GM18520 (cell line): ENCODE data around the gene KREMEN1.
"Not testable (repeated sequence)": the region's sequence is repeated elsewhere in the genome, so short reads cannot be mapped to it uniquely, and the experiment has no call there.

ENCODE experiments used
- ATAC-seq: cut with Tn5 transposase; IDR thresholded peaks from one replicate; pipeline ENCODE4 v1.9.1; 2021; ENCODE audit not compliant: unreplicated experiment

KREMEN1 gene

DNA sequence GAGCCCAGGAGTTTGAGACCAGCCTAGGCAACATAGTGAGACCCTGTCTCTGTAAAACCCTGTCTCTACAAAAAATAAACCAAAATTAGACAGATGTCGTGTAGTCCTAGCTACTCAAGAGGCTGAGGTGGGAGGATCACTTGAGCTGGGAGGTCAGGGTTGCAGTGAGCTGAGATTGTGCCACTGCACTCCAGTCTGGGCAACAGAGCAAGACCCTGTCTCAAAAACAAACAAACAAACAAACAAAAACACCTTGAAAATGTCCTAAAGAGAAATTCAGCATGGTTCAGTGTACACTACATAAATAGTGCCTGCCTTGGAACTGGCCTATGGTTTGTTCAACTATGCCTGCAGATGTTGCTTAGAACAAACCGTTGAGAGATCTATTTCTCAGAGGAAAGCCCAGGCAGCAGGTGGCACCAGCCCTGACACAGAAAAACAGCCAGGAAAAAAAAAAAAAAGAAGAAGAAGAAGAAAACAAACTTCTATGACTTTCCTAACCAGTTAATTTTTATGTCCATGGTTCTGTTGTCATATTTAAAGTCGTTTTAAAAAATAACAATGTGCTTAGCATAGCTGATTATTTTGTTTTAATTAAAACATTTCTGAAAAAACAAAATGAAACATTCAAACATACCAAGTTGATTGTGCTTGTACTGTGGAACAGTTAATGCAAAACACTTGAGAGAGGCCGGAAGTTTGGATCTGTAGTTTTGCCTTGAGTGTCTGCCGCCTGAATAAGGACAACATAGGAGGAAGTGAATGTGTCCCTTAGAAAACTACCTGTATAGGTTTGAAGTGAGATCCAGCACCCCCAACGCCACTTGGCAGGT, 5.4 kb downstream of the KREMEN1 start:
- no peak for ATAC-seq

DNA sequence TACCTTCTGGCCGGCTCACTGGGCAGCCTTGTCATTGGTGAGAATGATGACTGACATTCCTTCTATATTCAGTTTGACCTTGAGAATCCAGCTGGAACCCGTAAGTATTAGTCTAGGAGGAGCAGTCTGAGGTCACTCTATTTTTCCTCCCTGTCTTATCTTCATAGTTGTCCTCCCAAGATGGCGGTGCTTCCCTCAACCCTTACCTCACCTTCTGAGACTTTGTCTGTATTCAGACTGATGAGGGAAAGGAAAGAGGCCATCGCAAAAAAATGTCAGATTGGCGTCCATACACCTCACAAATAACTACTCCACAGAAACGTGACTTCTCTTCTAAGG, 6.0 kb downstream of the KREMEN1 start:
- no peak for ATAC-seq

DNA sequence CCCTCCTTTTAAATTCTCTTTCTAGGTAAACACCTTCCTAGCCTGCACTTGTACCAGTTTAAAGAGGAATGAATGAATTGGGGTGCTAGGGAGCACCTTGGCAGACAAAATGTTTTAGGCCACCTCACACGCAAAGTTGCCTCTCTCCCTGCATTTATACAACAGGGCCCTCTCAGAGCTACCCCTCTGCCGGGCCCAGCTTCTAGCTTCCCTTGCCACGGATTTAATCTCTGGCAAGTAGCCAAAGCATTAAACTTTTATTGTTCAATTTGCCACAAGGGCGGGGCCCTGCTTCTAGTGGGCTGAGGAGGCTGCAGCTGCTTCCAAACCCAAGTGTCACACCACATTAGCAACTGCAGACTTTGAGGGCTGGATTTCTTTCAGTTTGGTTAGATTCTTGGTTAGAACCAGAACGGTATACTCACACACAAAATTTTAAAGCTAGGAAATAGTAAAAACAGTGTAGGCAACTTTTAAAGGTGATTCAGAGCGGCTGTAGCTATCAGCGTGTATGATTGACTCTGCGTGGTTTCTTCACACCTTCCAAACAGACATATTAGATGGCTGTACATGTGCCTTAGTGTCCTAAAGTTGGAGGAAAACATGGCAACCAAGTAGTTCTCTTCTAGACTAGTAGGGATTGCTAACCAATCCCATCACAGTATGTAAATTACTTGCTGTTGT, 6.5 kb downstream of the KREMEN1 start:
- ATAC-seq: no peak

DNA sequence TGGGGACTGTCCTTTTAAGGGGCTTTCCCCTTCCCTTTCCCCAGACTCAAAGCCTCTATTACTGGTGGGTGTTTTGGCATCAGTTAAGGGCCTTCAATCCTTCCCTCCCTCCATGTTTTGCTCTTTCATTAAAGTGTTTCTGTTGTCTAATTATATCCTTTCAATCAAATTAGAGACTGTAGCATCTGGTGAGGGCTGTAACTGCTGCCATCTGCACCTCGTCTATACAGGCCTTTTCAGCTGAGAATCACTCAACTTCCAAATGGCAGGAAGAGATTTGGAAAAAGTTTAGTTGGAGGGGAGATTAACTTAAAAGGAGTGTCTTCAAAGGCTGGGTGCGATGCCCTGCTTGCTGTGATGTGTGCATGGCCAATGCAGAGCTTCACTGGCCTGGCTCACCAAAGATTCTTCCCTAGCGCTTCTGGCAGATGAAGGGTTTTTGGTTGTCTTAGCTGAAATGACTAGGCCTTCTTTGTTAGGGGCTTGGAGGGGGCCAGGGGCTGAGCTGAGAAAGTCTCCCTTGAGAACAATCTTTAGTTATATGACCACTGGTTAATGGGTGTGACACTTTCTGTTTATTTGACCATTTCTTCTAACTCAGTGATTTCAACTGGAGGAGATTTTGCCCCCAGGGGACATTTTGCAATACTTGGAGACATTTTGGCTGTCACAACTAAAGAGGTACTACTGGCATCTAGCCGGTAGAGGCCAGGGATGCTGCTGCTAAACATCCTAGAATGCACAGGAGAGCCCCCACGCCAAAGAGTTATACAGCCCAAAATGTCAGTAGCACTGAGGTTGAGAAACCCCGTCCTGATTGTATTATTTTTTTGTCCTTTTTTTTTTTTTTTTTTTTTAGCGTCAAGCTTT, 7.5 kb downstream of the KREMEN1 start:
- no peak for ATAC-seq

DNA sequence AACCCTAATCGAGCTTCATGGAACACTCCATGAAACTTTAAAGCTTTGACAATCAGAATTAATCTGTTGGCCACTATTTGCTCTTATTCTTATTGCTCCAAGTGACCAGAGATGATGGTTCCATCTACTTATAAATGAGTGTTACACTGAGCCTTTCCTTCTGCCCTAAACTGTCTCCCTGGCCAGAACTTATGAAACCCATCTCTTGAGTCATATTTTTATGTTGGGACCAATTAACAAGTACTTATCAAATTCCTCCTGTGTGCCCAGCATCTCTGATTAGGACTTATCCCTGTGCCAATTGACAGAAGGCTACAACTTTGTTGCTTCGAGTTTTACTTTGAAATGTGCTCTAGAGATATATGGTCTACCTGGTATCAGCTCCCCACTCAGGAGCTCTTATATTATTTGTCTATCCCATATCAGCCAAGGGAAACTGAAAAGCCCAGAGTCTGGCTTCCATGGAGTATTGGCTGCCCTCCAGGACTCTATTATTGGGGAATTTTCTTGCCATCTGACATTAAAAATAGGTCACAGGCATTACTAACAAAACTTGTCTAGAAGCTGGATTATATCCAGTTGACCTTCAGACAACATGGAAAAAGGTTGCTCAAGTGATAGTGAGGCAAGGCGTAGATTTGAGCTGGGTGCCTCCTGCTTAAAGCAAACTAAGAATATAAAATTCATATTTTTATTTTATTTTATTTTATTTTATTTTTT, 8.8 kb downstream of the KREMEN1 start:
- no peak for ATAC-seq

DNA sequence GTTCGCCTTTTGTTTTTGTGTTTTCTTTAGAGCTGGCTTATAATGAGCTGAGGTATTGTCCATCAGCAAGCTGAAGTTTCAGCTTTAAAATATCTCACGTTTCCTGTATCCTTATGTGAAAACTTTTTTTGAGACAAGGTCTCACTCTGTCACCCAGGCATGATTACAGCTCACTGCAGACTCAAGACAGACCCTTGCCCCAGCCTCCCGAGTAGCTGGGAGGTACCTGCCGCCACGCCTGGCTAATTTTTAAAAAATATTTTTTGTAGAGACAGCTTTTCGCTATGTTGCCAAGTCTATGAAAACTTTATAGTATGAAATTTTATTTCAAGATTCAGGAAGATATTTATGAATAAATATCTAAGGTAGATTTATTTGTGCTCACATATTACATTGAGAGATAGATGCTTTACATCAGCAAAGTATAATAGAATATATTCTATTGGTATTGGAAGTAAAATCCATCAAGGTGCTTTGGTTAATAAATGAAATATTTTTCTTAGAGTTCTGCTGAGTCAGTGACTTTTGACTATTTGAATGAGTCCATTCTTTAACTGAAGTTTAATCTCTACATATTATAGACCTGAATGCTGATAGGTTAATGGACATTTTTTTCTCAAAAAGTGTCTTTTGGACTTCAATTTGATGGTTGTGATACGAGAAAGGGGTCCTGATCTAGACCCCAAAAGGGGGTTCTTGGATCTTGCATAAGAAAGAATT, 10.2 kb downstream of the KREMEN1 start:
- no peak for ATAC-seq

DNA sequence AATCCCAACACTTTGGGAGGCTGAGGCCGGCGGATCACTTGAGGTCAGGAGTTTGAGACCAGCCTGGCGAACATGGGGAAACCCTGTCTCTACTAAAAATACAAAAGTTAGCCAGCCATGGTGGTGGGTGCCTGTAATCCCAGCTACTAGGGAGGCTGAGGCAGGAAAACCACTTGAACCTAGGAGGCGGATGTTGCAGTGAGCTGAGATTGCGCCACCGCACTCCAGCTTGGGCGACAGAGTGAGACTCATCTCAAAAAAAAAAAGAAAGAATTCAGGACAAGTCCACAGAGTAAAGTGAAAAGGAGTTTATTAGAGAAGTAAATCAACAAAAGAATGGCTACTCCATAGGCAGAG, 10.7 kb downstream of the KREMEN1 start:
- ATAC-seq: not testable (repeated sequence)

DNA sequence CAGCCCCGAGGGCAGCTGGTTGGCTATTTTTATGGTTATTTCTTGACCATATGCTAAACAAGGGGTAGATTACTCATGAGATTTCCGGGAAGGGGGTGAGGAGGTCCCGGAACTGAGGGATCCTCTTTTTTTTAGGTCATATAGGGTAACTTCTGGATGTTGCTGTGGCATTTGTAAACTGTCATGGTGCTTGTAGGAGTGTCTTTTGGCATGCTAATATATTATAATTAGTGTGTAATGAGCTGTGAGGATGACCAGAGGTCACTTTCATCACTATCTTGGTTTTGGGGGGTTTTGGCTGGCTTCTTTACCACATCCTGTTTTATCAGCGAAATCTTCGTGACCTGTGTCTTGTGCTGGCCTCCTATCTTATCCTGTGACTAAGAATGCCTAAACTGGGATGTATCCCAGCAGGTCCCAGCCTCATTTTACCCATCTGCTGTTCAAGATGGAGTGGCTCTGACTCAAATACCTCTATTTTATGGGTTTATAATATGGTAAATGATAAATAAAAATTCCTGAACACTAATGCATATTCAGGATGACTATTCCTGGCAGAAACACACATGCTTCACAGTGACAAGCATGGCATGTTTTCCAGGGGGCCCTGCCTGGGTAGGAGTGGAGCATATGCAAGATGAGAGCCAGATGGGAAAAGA, 11.2 kb downstream of the KREMEN1 start:
- ATAC-seq: no peak

DNA sequence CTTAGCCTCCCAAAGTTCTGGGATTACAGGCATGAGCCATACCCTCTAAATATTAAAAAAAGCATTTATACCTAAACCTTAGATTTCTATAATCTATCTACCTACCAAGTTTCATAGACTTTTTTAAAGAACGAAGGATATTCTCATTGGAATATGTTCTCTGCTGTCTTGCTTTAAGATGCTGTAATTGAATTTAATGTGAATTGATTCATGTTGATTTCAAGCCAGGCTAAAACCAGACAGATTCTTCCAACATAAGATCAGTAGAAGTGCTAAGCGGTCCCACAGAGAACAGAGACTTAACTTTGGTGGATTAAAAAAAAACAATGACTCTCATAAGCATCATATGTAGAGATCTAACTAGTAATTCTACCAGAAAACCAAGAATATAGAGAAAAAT, 14.2 kb downstream of the KREMEN1 start:
- no peak for ATAC-seq

DNA sequence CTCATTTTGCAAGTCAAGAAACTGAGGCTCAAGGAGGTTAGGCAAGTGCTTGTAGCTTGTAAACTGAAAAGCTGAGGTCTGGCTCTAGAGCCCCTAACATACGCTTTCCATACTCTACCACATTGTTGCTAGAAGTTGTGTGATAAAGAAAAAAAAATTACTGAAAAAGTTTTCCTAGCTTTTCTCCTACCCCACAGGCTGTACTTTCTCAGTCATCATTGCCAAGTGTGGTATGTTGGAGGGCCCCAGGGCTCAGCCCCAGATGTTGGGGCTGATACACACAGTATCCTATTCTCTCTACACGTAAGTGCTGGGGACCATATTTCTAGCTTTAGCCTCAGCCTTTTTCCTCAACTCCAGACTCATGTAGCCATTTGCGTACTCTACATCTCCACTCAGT, 16.0 kb downstream of the KREMEN1 start:
- no peak for ATAC-seq

DNA sequence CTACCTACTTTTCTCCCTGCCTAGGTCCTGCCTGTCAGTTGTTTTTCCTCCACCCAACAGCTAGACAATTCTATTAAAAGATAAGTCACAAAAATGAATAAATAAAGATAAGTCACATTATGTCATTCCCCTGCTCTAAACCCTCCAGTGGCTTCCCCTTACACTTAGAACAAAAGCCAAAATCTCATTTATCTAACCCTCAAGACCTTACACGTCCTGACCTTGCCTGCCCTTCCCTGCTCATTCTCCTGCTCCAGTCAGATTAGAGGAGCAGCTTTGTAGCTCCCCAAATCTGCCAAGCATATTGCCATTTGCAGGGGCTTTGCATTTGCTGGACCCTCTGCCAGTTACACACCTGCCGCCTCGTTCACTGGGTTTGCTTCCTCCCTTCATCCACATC, 16.7 kb downstream of the KREMEN1 start:
- no peak for ATAC-seq

DNA sequence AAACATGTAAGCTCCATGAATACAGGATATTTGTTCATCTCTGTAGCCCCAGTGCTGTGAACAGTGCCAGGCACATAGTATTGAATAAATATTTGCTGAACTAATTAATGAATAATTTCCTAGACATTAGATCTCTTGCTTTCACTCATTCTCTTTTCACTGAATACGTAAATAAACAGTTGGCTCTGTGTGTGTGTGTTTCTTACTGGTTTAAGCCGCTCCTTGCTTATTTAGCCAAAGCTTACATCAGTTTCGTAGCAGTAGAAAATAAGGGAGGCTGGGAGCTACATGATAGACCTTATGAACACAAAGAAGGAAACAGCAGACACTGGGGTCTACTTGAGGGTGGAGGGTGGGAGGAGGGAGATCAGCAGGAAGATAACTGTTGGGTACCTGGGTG, 17.2 kb downstream of the KREMEN1 start:
- ATAC-seq: no peak

DNA sequence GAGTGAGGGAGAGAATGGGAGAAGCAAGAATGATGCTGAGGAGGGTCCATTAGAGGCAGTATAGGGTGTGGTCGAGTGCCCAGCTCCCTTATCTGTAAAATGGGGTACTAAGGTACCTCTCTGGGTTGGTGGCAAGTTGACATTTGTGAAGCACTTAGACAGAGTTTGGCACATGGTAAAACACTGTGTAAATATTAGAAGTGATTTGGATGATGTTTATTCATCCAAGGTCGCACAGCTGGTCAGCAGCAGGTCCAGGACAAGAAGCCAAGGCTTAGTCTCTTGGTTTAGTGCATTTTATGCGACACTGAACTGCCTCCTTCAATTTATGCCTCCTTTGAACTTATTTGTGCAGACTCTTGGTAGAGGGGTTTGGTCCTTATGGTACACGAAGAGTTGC, 19.4 kb downstream of the KREMEN1 start:
- ATAC-seq: no peak

DNA sequence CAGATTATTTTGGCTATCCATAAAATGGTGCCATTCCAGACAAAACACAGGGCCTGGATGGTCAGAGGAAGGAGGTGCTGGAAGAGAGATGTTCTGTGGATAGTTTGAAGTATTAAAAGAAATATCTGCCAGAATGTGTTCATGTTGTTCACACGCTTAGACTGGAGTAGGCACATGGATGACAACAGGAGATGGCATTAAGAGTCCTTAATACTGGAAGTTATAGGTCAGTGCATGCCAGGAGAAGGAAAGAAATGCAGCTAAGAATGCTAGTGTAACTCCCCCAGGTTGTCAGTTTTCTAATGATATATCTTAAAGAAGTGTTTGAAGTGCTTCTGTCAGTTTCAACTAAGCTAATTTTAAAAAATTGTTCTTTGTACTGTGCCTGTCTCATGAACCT, 20.2 kb downstream of the KREMEN1 start:
- no peak for ATAC-seq

DNA sequence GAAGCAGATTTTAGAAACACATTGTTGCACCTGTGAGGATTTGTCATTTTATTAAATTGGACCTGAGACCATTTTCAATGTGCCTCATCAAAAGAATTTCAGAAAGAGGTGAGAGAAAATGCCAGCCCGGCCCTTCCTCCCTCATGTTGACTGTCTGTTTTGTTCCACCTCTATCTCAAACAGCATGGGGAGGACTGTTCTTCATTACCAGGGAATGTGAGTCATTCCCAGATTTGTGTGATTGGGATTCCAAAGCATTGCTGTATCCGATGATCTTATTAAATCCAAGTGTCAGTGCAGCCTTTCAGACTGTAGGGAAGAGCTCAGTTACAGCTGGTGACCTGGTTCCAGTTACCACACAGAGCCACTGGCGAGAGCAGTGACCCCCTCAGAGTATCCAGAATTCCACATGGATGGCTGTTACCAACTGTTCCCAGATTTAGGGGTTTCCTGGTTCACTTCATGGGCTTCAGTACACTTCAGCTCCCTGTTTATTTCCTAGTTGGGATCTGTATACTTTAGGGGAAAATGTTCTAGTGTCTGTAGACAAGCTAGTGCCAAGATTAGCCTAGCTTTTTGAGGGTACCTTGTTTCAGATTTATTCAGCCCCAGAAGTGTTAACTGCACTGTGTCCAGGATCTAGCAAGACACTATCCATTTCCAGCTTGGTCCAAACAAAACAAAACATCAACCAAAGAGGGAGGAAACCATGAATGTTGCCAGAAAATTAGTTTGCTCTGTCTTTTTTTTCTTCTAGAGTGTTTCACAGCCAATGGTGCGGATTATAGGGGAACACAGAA, 20.9 kb downstream of the KREMEN1 start:
- ATAC-seq: no peak

DNA sequence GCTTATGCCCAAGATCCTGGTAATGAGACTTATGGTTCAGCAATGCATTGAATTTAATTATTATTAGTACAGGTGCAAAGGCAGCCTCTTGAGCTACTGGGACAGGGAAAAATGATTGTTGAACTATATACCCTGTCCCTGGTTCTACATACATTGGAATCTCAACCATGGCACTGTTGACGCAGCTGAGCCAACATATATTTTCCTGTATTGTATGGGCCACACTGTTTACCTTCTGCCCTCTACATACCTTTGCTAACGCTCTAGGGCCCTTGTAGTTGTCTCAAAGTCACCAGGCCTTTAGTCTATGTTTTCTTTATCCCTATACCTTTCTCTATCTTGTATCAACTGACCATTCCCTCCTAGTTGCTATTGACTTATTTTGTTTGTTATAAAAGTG, 22.6 kb downstream of the KREMEN1 start:
- no peak for ATAC-seq

DNA sequence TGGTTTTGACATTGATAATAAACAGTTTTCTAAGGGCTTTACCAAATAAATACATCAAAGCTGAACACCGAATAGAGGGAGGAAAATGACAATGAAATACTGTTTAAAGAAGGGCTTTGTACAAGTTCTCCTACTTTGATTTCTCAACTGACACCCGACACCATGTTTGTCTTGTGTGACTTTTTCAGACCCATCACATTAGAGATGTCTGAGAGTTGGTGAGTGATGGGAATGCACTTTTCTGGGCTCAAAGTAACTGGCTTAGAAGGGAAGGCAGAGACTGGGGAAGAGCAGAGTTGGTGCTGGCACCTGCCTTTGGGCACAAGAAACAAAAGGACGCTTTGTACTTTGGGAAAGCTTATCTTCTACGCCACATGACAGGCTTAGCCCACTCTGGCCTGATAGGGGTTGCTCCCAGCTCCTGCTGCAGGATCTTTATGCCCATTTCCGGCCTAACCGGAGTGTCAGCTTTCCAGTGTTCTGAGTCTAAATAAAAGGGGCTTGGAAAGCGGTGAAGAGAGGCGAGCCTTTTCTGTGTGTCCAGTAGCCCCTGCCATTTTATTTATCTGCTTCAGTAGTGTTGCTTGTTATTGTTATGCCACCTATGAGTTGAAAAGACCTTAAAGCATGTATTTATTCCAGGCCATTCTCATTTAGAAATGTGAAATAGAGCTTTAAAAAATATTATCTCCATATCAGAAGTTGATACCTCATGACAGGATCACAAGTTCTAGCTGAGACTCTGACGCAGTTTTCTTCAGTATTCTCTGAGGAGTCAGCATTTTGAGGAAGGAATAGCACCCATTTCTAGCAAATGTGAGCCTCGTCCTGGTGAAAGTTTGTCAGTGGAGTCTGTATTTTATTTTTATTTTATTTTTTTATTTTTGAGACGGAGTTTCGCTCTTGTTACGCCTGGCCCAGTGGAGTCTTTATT, 24.2 kb downstream of the KREMEN1 start:
- no peak for ATAC-seq

DNA sequence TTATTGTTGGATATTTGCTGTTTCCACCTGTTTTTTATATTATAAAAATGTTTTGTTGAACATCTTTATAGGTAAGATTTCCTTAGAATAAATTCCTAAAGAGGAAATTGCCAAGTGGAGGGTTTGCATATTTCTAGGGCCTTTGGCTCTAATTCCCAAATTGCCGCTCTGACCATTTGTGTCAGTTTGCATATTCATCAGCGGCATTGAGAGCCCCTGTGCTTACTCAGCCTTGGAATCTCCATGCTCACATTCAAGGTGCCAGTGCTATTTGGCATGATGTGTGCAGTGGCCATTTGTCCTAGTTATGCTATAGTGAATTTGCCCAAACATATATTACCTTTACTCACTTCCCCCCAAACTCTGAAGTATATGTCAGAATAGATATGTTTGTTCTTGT, 25.5 kb downstream of the KREMEN1 start:
- ATAC-seq: no peak
